DMS 273 treated with DMSO at 0.1 percent for 48 hours (cell line): Measurements from ENCODE around the gene HLF.
"Not testable (repeated sequence)": the region's sequence is repeated elsewhere in the genome, so short reads cannot be mapped to it uniquely, and the experiment has no call there.

Experiments used
- DNase-seq: peaks from one replicate; lab custom pipeline; 2025; lab: John Stamatoyannopoulos, UW

The HLF gene

GRCh38 chr17:55312852-55313251 is 48.1 kb downstream of the HLF start:
- no peak for DNase-seq

GRCh38 chr17:55314061-55314783 is 49.5 kb downstream of the HLF start:
- no peak for DNase-seq

GRCh38 chr17:55314784-55315491 is 50.2 kb downstream of the HLF start:
- DNase-seq: no peak

GRCh38 chr17:55316499-55316898 is 51.7 kb downstream of the HLF start:
- DNase-seq: no peak

GRCh38 chr17:55317284-55317683 is 52.5 kb downstream of the HLF start:
- no peak for DNase-seq

GRCh38 chr17:55318081-55318480 is 53.3 kb downstream of the HLF start:
- DNase-seq: no peak

- DNase-seq: no peak
These were observed 54.1 kb downstream of the HLF start for GRCh38 chr17:55318715-55319487.

GRCh38 chr17:55319933-55320593 is 55.3 kb downstream of the HLF start:
- DNase-seq: no peak

- no peak for DNase-seq
These were observed 56.0 kb downstream of the HLF start for GRCh38 chr17:55320594-55321426.

- DNase-seq: no peak
These were observed 56.8 kb downstream of the HLF start for GRCh38 chr17:55321427-55322060.

- no peak for DNase-seq
These were observed 57.8 kb downstream of the HLF start for GRCh38 chr17:55322453-55322985.

GRCh38 chr17:55323518-55324295 is 58.9 kb downstream of the HLF start:
- no peak for DNase-seq

- no peak for DNase-seq
These were observed 59.7 kb downstream of the HLF start for GRCh38 chr17:55324296-55324978.

GRCh38 chr17:55325406-55325805 is 60.6 kb downstream of the HLF start:
- DNase-seq: no peak

GRCh38 chr17:55326030-55326429 is 61.3 kb downstream of the HLF start:
- no peak for DNase-seq

GRCh38 chr17:55327225-55328088 is 62.7 kb downstream of the HLF start:
- no peak for DNase-seq

- not testable (repeated sequence) for DNase-seq
These were observed 63.8 kb downstream of the HLF start for GRCh38 chr17:55328514-55328913.

- no peak for DNase-seq
These were observed 65.7 kb downstream of the HLF start for GRCh38 chr17:55330344-55330933.
